ENCODE data around the gene CELF2.
"Not testable (repeated sequence)": the region's sequence is repeated elsewhere in the genome, so short reads cannot be mapped to it uniquely, and the experiment has no call there.

CELF2 gene

GRCh38 chr10:11178606-11179515 is 161.2 kb downstream of the CELF2 start:
- DNase-seq: peak; percentile 92

- no peak for DNase-seq
These were observed 161.9 kb downstream of the CELF2 start for GRCh38 chr10:11179516-11180105.

- DNase-seq: peak; percentile 79
These were observed 162.6 kb downstream of the CELF2 start for GRCh38 chr10:11180228-11180627.

GRCh38 chr10:11181978-11182377 is 164.3 kb downstream of the CELF2 start:
- no peak for DNase-seq

GRCh38 chr10:11183015-11183414 is 165.3 kb downstream of the CELF2 start:
- DNase-seq: peak; percentile 53

- no peak for DNase-seq
These were observed 166.4 kb downstream of the CELF2 start for GRCh38 chr10:11184093-11184492.

- not testable (repeated sequence) for DNase-seq
These were observed 167.5 kb downstream of the CELF2 start for GRCh38 chr10:11185128-11185665.

GRCh38 chr10:11186374-11186773 is 168.7 kb downstream of the CELF2 start:
- no peak for DNase-seq

- no peak for DNase-seq
These were observed 172.1 kb downstream of the CELF2 start for GRCh38 chr10:11189582-11190376.

- no peak for DNase-seq
These were observed 173.5 kb downstream of the CELF2 start for GRCh38 chr10:11191190-11191589.

- DNase-seq: no peak
These were observed 174.0 kb downstream of the CELF2 start for GRCh38 chr10:11191678-11192077.

- no peak for DNase-seq
These were observed 174.8 kb downstream of the CELF2 start for GRCh38 chr10:11192304-11193000.

GRCh38 chr10:11193001-11193551 is 175.4 kb downstream of the CELF2 start:
- no peak for DNase-seq

- DNase-seq: no peak
These were observed 177.4 kb downstream of the CELF2 start for GRCh38 chr10:11194859-11195586.

- no peak for DNase-seq
These were observed 178.0 kb downstream of the CELF2 start for GRCh38 chr10:11195623-11196022.

- DNase-seq: no peak
These were observed 179.6 kb downstream of the CELF2 start for GRCh38 chr10:11197266-11197712.

- no peak for DNase-seq
These were observed 180.2 kb downstream of the CELF2 start for GRCh38 chr10:11197878-11198277.

- DNase-seq: no peak
These were observed 184.2 kb downstream of the CELF2 start for GRCh38 chr10:11201911-11202310.

- no peak for DNase-seq
These were observed 186.8 kb downstream of the CELF2 start for GRCh38 chr10:11204351-11204942.

GRCh38 chr10:11205030-11205772 is 187.5 kb downstream of the CELF2 start:
- DNase-seq: no peak
